H1 (cell line): ENCODE data around the gene STRN. TPM values are rescaled to one million over a fixed set of nuclear protein-coding genes. Genes with fewer than 3 reads are reported as not detected.

Experiments
- CTCF ChIA-PET: fragments of 300-600 bp; sonication (Branson Sonifier 250); formaldehyde crosslinking; loops from one replicate; lab custom pipeline; 2021; ENCODE audit not compliant: partially characterized antibody; lab: Charles Lee
- POLR2A ChIA-PET: fragments of 300-600 bp; sonication (Branson Sonifier 250); formaldehyde crosslinking; loops from one replicate; lab custom pipeline; 2021; ENCODE audit warnings: inconsistent platforms; ENCODE audit not compliant: partially characterized antibody; lab: Charles Lee
- DNase-seq, 2 experiments: peaks; one replicate each; pipeline versions ENCODE4 v3.0.0 to v3.0.0-alpha.2; 2010 to 2022; ENCODE audit warnings: low spot score in 2 of 2, low read depth in 1 of 2, mixed read lengths in 1 of 2
- FAIRE-seq: peaks from 2 replicates; lab custom pipeline; 2011; peaks lifted over from hg19 to GRCh38; lab: Jason Lieb, UNC
- H2AFZ ChIP-seq: 2 replicates; pipeline ENCODE4 v1.8.1; 2012; ENCODE audit warnings: low read length, inconsistent platforms
- H2AK5ac ChIP-seq: 2 replicates; pipeline ENCODE4 v1.6.1; 2013; ENCODE audit warnings: low read depth, low read length
- H2BK120ac ChIP-seq: replicated peaks from 2 replicates; pipeline ENCODE3; 2013; ENCODE audit warnings: low read depth, low read length, inconsistent platforms
- H2BK12ac ChIP-seq: 2 replicates; pipeline ENCODE4 v1.6.1; 2013; ENCODE audit warnings: low read depth, low read length
- H2BK15ac ChIP-seq: 2 replicates; pipeline ENCODE4 v1.6.1; 2013; ENCODE audit warnings: low read length
- H2BK20ac ChIP-seq: 2 replicates; pipeline ENCODE4 v1.6.1; 2013; ENCODE audit warnings: low read length
- H2BK5ac ChIP-seq: 2 replicates; pipeline ENCODE4 v1.6.1; 2013; ENCODE audit warnings: low read depth, low read length
- H3K14ac ChIP-seq: 2 replicates; pipeline ENCODE4 v1.6.1; 2013; ENCODE audit warnings: inconsistent platforms; ENCODE audit not compliant: insufficient read length
- H3K18ac ChIP-seq: 2 replicates; pipeline ENCODE4 v1.6.1; 2013; ENCODE audit warnings: low read length; ENCODE audit errors: extremely low read depth
- H3K23ac ChIP-seq: 2 replicates; pipeline ENCODE4 v1.6.1; 2013; ENCODE audit warnings: inconsistent platforms; ENCODE audit not compliant: insufficient read length
- H3K23me2 ChIP-seq: 2 replicates; pipeline ENCODE4 v1.6.1; 2013; ENCODE audit warnings: low read depth, low read length
- H3K27ac ChIP-seq: 2 replicates; pipeline ENCODE4 v1.6.1; 2011; ENCODE audit warnings: low read depth, low read length, inconsistent platforms
- H3K27me3 ChIP-seq, 4 experiments: replicated peaks in 1 of 4; 1 replicate in 1 of 4; 2 replicates in 3 of 4; pipeline versions ENCODE4 v1.6.1 to v1.8.1; 2011 to 2013; ENCODE audit warnings: low read length in 3 of 4, mild to moderate bottlenecking in 3 of 4, inconsistent platforms in 2 of 4, mixed read lengths in 2 of 4, moderate library complexity in 1 of 4; ENCODE audit not compliant: control insufficient read depth in 3 of 4, insufficient read depth in 3 of 4; ENCODE audit errors: extremely low read depth in 1 of 4
- H3K36me3 ChIP-seq, 4 experiments: 2 replicates each; pipeline versions ENCODE4 v1.6.1 to v1.8.1; 2011 to 2013; ENCODE audit warnings: mild to moderate bottlenecking in 4 of 4, low read length in 3 of 4, moderate library complexity in 2 of 4, control low read depth in 1 of 4, inconsistent platforms in 1 of 4; ENCODE audit not compliant: insufficient read depth in 4 of 4, control insufficient read depth in 2 of 4
- H3K4ac ChIP-seq: replicated peaks from 2 replicates; pipeline ENCODE3; 2013; ENCODE audit warnings: low read length, low read depth, mixed read lengths, inconsistent platforms; ENCODE audit not compliant: insufficient read length
- H3K4me1 ChIP-seq, 4 experiments: replicated peaks in 1 of 4; 1 replicate in 1 of 4; 2 replicates in 3 of 4; pipeline versions ENCODE4 v1.6.1 to v1.8.1; 2011 to 2013; ENCODE audit warnings: low read length in 3 of 4, inconsistent platforms in 2 of 4, mixed read lengths in 1 of 4; ENCODE audit not compliant: insufficient read depth in 4 of 4, control insufficient read depth in 3 of 4
- H3K4me2 ChIP-seq, 2 experiments: 2 replicates each; pipeline versions ENCODE4 v1.6.1 to v1.8.1; 2011 to 2013; ENCODE audit warnings: low read depth in 2 of 2, low read length in 2 of 2, control low read depth in 1 of 2, inconsistent platforms in 1 of 2, mild to moderate bottlenecking in 1 of 2; ENCODE audit not compliant: insufficient read depth in 1 of 2
- H3K4me3 ChIP-seq, 4 experiments: fragments of 200-600, 300-600 bp in 1 of 4; sonication (generic), shearing (Covaris generic), sonication (Bioruptor Twin) in 1 of 4; 2 replicates each; pipeline versions ENCODE4 v1.5.1 to v1.8.1; 2011 to 2016; ENCODE audit warnings: low read length in 4 of 4, low read depth in 3 of 4, control low read depth in 2 of 4, inconsistent platforms in 2 of 4, mild to moderate bottlenecking in 2 of 4, mixed read lengths in 1 of 4, moderate library complexity in 1 of 4; ENCODE audit not compliant: insufficient read depth in 2 of 4; ENCODE audit errors: extremely low read depth in 1 of 4
- H3K56ac ChIP-seq: replicated peaks from 2 replicates; pipeline ENCODE3; 2013; ENCODE audit warnings: low read depth, mild to moderate bottlenecking, mixed read lengths, low read length, inconsistent platforms; ENCODE audit not compliant: insufficient read length
- H3K79me1 ChIP-seq: 2 replicates; pipeline ENCODE4 v1.6.1; 2013; ENCODE audit warnings: low read depth, low read length, control low read depth
- H3K79me2 ChIP-seq, 2 experiments: 2 replicates each; pipeline versions ENCODE4 v1.6.1 to v1.8.1; 2012 to 2013; ENCODE audit warnings: low read length in 2 of 2, mild to moderate bottlenecking in 2 of 2, inconsistent platforms in 1 of 2; ENCODE audit not compliant: insufficient read depth in 2 of 2, control insufficient read depth in 1 of 2
- H3K9ac ChIP-seq, 4 experiments: replicated peaks in 1 of 4; 1 replicate in 1 of 4; 2 replicates in 3 of 4; pipeline versions ENCODE4 v1.6.1 to v1.8.1; 2011 to 2013; ENCODE audit warnings: low read depth in 3 of 4, low read length in 3 of 4, control low read depth in 2 of 4, mild to moderate bottlenecking in 2 of 4, moderate library complexity in 2 of 4, inconsistent platforms in 1 of 4; ENCODE audit errors: extremely low read depth in 1 of 4
- H3K9me3 ChIP-seq, 2 experiments: 2 replicates each; pipeline versions ENCODE4 v1.6.1 to v1.8.1; 2012 to 2013; ENCODE audit warnings: mild to moderate bottlenecking in 2 of 2, moderate library complexity in 2 of 2, control low read depth in 1 of 2, inconsistent platforms in 1 of 2, low read depth in 1 of 2, low read length in 1 of 2, mixed read lengths in 1 of 2; ENCODE audit not compliant: insufficient read depth in 2 of 2
- H4K20me1 ChIP-seq, 2 experiments: replicated peaks in 1 of 2; 2 replicates each; pipeline versions ENCODE3 to v1.8.1; 2011 to 2013; ENCODE audit warnings: inconsistent platforms in 2 of 2, low read length in 2 of 2, mild to moderate bottlenecking in 1 of 2; ENCODE audit not compliant: insufficient read depth in 2 of 2, control insufficient read depth in 1 of 2
- H4K5ac ChIP-seq: 2 replicates; pipeline ENCODE4 v1.6.1; 2013; ENCODE audit warnings: low read length, low read depth, mixed read lengths, inconsistent platforms; ENCODE audit not compliant: insufficient read length
- H4K8ac ChIP-seq: 2 replicates; pipeline ENCODE4 v1.8.0; 2013; ENCODE audit warnings: mild to moderate bottlenecking, moderate library complexity, low read length, inconsistent platforms; ENCODE audit not compliant: insufficient read depth; ENCODE audit errors: extremely low read depth
- H4K91ac ChIP-seq: replicated peaks from 2 replicates; pipeline ENCODE3; 2013; ENCODE audit warnings: low read length, mixed read lengths, inconsistent platforms; ENCODE audit not compliant: insufficient read length
- BCL11A ChIP-seq, 2 experiments: IDR thresholded peaks; one replicate each; pipeline ENCODE4 v1.6.1; 2011; ENCODE audit warnings: low read depth in 2 of 2, low read length in 2 of 2, mild to moderate bottlenecking in 2 of 2
- CHD2 ChIP-seq: IDR thresholded peaks from 2 replicates; pipeline ENCODE4 v1.6.1; 2012; ENCODE audit warnings: low read length, improper control_type of control experiment
- CTBP2 ChIP-seq: IDR thresholded peaks from 2 replicates; pipeline ENCODE4 v1.7.0; 2011; ENCODE audit warnings: borderline replicate concordance, mild to moderate bottlenecking, moderate library complexity, mixed read lengths, low read length; ENCODE audit not compliant: insufficient read depth, insufficient read length
- FOSL1 ChIP-seq: IDR thresholded peaks from 2 replicates; pipeline ENCODE4 v1.6.1; 2011; ENCODE audit warnings: mild to moderate bottlenecking, low read depth, low read length, moderate library complexity; ENCODE audit not compliant: insufficient read depth
- JUND ChIP-seq: IDR thresholded peaks from 2 replicates; pipeline ENCODE4 v1.6.1; 2011; ENCODE audit warnings: mild to moderate bottlenecking, improper control_type of control experiment, low read length
- MAFK ChIP-seq: IDR thresholded peaks from 2 replicates; pipeline ENCODE4 v1.6.1; 2012; ENCODE audit warnings: low read depth, mild to moderate bottlenecking, improper control_type of control experiment, low read length
- RAD21 ChIP-seq, 2 experiments: IDR thresholded peaks in 1 of 2; conservative IDR thresholded peaks in 1 of 2; 2 replicates each; pipeline ENCODE4 v1.6.1; 2011; ENCODE audit warnings: low read depth in 2 of 2, low read length in 2 of 2, improper control_type of control experiment in 1 of 2, inconsistent platforms in 1 of 2, mild to moderate bottlenecking in 1 of 2, moderate library complexity in 1 of 2
- SAP30 ChIP-seq: fragments of 300-600 bp; sonication (generic); IDR thresholded peaks from 2 replicates; pipeline ENCODE4 v1.7.1; 2012; ENCODE audit warnings: low read length, moderate library complexity, mild to moderate bottlenecking, inconsistent platforms; ENCODE audit not compliant: insufficient read depth, insufficient replicate concordance
- SIX5 ChIP-seq: IDR thresholded peaks from 2 replicates; pipeline ENCODE4 v1.6.1; 2011; ENCODE audit warnings: mild to moderate bottlenecking, low read depth, low read length
- SUZ12 ChIP-seq: fragments of 200-600 bp; sonication (generic); IDR thresholded peaks from 2 replicates; pipeline ENCODE4 v1.6.1; 2012; ENCODE audit warnings: mild to moderate bottlenecking, inconsistent platforms, low read length, moderate library complexity, mixed read lengths
- WGBS, 2 experiments: shearing (Covaris generic) in 1 of 2; methylation state at CpG; one replicate each; pipeline versions ENCODE4 v1.1.6 to v1.1.7; 2013 to 2015; ENCODE audit warnings: low lambda C conversion rate in 2 of 2, mixed read lengths in 2 of 2, inconsistent platforms in 1 of 2, low coverage in 1 of 2, missing lambda C conversion rate in 1 of 2; ENCODE audit not compliant: insufficient replicate concordance in 2 of 2, insufficient coverage in 1 of 2, insufficient read length in 1 of 2; ENCODE audit errors: extremely low coverage in 1 of 2, missing lambda C conversion rate in 1 of 2; 5-methylcytosine and 5-hydroxymethylcytosine counted together
- polyA plus RNA-seq, 7 experiments: library from polyadenylated mRNA; depleted of rRNA in 3 of 7; stranded (reverse) in 5 of 7; unstranded in 2 of 7; fragments of >200 nt in 5 of 7; fragments of 200-250 nt in 2 of 7; gene quantifications; 1 replicate in 5 of 7; 2 replicates in 1 of 7; 4 replicates in 1 of 7; pipeline versions ENCODE4 v1.2.1 to v1.2.3, GENCODE V29; 2011 to 2013; ENCODE audit warnings: missing spikeins in 2 of 7, mixed read lengths in 2 of 7
- total RNA-seq: library from RNA; stranded (reverse); fragmentation: NEBNext Ultra II Directional; extraction: Animal tissue kit (Norgen Biotek cat#: 25700); gene quantifications from 2 replicates; pipeline ENCODE4 v1.2.1, GENCODE V29; 2021
- TF ChIP-seq, protein P1 (sequence below), 3 experiments: IDR thresholded peaks; 1 replicate in 2 of 3; 2 replicates in 1 of 3; pipeline versions ENCODE4 v1.5.1 to v1.6.1; 2011; ENCODE audit warnings: low read length in 3 of 3, mild to moderate bottlenecking in 3 of 3, inconsistent platforms in 2 of 3, low read depth in 1 of 3, moderate library complexity in 1 of 3; ENCODE audit not compliant: insufficient read depth in 1 of 3; ENCODE audit errors: control extremely low read depth in 1 of 3

STRN gene
- total and polyA plus RNA-seq, 2 of the 8 experiments (the other 6 are each of a cell fraction or from before 2014, with no cell fraction given): 8.3 to 47.0 TPM

DNA sequence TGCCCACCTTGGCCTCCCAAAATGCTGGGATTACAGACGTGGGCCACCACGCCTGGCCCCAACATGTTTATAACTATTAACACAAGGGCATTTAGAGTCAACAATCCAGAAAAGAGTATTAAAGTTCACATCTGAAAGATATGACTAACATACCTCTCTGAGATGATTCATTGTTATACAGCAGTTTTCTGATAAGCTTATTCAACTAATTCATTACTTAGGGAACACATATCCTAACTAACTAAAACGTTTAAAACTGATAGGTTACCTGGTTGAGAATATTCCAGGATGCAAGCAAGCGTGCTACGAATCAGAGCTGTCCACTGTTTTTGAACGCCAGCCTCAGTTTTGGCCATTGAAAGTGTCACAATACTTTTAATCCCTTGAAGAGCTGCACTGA, 34.0 kb upstream of the STRN start:
- H3K9ac ChIP-seq: no peak overlapping the region
- no peaks in the 10 kb centered on the region for H3K27me3 ChIP-seq
- no peak overlapping the region for H2BK15ac ChIP-seq
- H2AFZ ChIP-seq: no peak overlapping the region
- no peak overlapping the region for H3K4me3 ChIP-seq
- H3K79me2 ChIP-seq: no peaks in the 10 kb centered on the region
- H2BK20ac ChIP-seq: no peak overlapping the region
- no peak overlapping the region for H3K23ac ChIP-seq
- WGBS, 2 experiments: 93% methylated on average over 6 of the region's 6 CpGs; no CpG with 5 or more reads in 1 of the 2 experiments
- H4K5ac ChIP-seq: no peak overlapping the region
- POLR2A ChIA-PET: no interaction called here
- no peak overlapping the region for H2BK5ac ChIP-seq
- no peak overlapping the region for H3K4ac ChIP-seq
- no peak overlapping the region for H3K14ac ChIP-seq
- no peaks in the 10 kb centered on the region for H3K9me3 ChIP-seq
- H2BK12ac ChIP-seq: no peak overlapping the region
- H2AK5ac ChIP-seq: no peak overlapping the region
- no peak for FAIRE-seq
- H4K8ac ChIP-seq: no peak overlapping the region
- H3K36me3 ChIP-seq: peaks cover 3 to 22% (median 9%) of the 10 kb centered on the region in 4 experiments; a peak in 6 of 8 replicates
- CTCF ChIA-PET: interaction anchor here (1.0 to 1.4 kb wide), 2 partner anchors 9 to 215 kb away, joined by 3 to 4 read pairs; no protein-coding TSS in a partner anchor
- H3K23me2 ChIP-seq: no peaks in the 10 kb centered on the region
- no peaks in the 10 kb centered on the region for H3K79me1 ChIP-seq
- H4K91ac ChIP-seq: no peak overlapping the region
- H3K18ac ChIP-seq: no peak overlapping the region
- no peak overlapping the region for H3K56ac ChIP-seq
- DNase-seq: no peak
- H3K27ac ChIP-seq: no peak overlapping the region
- no peaks in the 10 kb centered on the region for H4K20me1 ChIP-seq
- H2BK120ac ChIP-seq: no peak overlapping the region
- H3K4me2 ChIP-seq: no peak overlapping the region
- no peaks in the 10 kb centered on the region for H3K4me1 ChIP-seq
- TF ChIP-seq CTBP2 (no peak), MAFK (no peak), RAD21 (IDR thresholded peaks at IDR 0.05 in 1 of 2, conservative IDR thresholded peaks at IDR 0.05 in 1 of 2; ENCODE audit: low read depth in 2 of 2, low read length in 2 of 2) (no peak), BCL11A (IDR thresholded peaks at IDR 0.05; ENCODE audit: low read depth in 2 of 2, low read length in 2 of 2) (no peak), FOSL1 (no peak), SUZ12 (no peak), SAP30 (no peak), SIX5 (no peak), CHD2 (no peak), JUND (no peak)
- TF ChIP-seq, protein P1, sequence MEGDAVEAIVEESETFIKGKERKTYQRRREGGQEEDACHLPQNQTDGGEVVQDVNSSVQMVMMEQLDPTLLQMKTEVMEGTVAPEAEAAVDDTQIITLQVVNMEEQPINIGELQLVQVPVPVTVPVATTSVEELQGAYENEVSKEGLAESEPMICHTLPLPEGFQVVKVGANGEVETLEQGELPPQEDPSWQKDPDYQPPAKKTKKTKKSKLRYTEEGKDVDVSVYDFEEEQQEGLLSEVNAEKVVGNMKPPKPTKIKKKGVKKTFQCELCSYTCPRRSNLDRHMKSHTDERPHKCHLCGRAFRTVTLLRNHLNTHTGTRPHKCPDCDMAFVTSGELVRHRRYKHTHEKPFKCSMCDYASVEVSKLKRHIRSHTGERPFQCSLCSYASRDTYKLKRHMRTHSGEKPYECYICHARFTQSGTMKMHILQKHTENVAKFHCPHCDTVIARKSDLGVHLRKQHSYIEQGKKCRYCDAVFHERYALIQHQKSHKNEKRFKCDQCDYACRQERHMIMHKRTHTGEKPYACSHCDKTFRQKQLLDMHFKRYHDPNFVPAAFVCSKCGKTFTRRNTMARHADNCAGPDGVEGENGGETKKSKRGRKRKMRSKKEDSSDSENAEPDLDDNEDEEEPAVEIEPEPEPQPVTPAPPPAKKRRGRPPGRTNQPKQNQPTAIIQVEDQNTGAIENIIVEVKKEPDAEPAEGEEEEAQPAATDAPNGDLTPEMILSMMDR (IDR thresholded peaks at IDR 0.05; ENCODE audit: control extremely low read depth in 1 of 3, insufficient read depth in 1 of 3, low read depth in 1 of 3, low read length in 3 of 3): no peak
